DND-41 (cell line): ENCODE measurements around the gene NDUFS7.

ENCODE experiments used
- ATAC-seq: fragments of 200-7000 bp; cut with Tn5 transposase; 3 replicates; pipeline ENCODE4 v1.9.1; 2021; ENCODE audit warnings: low read depth; ENCODE audit not compliant: insufficient read depth
- DNase-seq: peaks from one replicate; pipeline ENCODE4 v3.0.0-alpha.2; 2020
- H2AFZ ChIP-seq: 2 replicates; pipeline ENCODE4 v1.6.0; 2012; ENCODE audit warnings: low read depth, low read length
- H3K27ac ChIP-seq: 2 replicates; pipeline ENCODE4 v1.5.1; 2012; ENCODE audit warnings: low read length, inconsistent platforms
- H3K27me3 ChIP-seq: fragments of 200-600 bp; sonication (generic); 2 replicates; pipeline ENCODE4 v1.6.0; 2012; ENCODE audit warnings: low read length, mild to moderate bottlenecking, inconsistent platforms; ENCODE audit not compliant: insufficient read depth, poor library complexity
- H3K36me3 ChIP-seq: 2 replicates; pipeline ENCODE4 v1.5.1; 2012; ENCODE audit warnings: low read length, inconsistent platforms; ENCODE audit not compliant: insufficient read depth
- H3K4me1 ChIP-seq: 2 replicates; pipeline ENCODE4 v1.5.1; 2012; ENCODE audit warnings: mild to moderate bottlenecking, low read length; ENCODE audit not compliant: insufficient read depth
- H3K4me2 ChIP-seq: 2 replicates; pipeline ENCODE4 v1.6.0; 2012; ENCODE audit warnings: mild to moderate bottlenecking, moderate library complexity, low read length, inconsistent platforms; ENCODE audit not compliant: insufficient read depth
- H3K4me3 ChIP-seq, 2 experiments: fragments of 200-600 bp in 1 of 2; shearing (Covaris generic) in 1 of 2; 2 replicates each; pipeline ENCODE4 v1.5.1; 2012 to 2016; ENCODE audit warnings: inconsistent platforms in 2 of 2, low read length in 2 of 2, mild to moderate bottlenecking in 2 of 2, low read depth in 1 of 2, moderate library complexity in 1 of 2
- H3K79me2 ChIP-seq: 2 replicates; pipeline ENCODE4 v1.6.0; 2012; ENCODE audit warnings: low read length, inconsistent platforms; ENCODE audit not compliant: insufficient read depth
- H3K9ac ChIP-seq: 2 replicates; pipeline ENCODE4 v1.6.0; 2012; ENCODE audit warnings: low read depth, mild to moderate bottlenecking, inconsistent platforms, low read length, moderate library complexity
- H3K9me3 ChIP-seq: 2 replicates; pipeline ENCODE4 v1.5.1; 2012; ENCODE audit warnings: low read length, moderate library complexity, mild to moderate bottlenecking, inconsistent platforms; ENCODE audit not compliant: insufficient read depth, severe bottlenecking
- H4K20me1 ChIP-seq: 2 replicates; pipeline ENCODE4 v1.6.0; 2012; ENCODE audit warnings: low read length; ENCODE audit not compliant: insufficient read depth
- CTCF ChIP-seq: IDR thresholded peaks from 2 replicates; pipeline ENCODE4 v1.5.1; 2012; ENCODE audit warnings: borderline replicate concordance, low read length, moderate library complexity, mild to moderate bottlenecking; ENCODE audit not compliant: poor library complexity, severe bottlenecking; ENCODE audit errors: extremely low read depth
- EZH2 ChIP-seq: IDR thresholded peaks from 3 replicates; pipeline ENCODE4 v1.6.1; 2012; ENCODE audit warnings: borderline replicate concordance, low read depth, mild to moderate bottlenecking, moderate library complexity, low read length, inconsistent platforms; ENCODE audit not compliant: severe bottlenecking

NDUFS7 gene

DNA sequence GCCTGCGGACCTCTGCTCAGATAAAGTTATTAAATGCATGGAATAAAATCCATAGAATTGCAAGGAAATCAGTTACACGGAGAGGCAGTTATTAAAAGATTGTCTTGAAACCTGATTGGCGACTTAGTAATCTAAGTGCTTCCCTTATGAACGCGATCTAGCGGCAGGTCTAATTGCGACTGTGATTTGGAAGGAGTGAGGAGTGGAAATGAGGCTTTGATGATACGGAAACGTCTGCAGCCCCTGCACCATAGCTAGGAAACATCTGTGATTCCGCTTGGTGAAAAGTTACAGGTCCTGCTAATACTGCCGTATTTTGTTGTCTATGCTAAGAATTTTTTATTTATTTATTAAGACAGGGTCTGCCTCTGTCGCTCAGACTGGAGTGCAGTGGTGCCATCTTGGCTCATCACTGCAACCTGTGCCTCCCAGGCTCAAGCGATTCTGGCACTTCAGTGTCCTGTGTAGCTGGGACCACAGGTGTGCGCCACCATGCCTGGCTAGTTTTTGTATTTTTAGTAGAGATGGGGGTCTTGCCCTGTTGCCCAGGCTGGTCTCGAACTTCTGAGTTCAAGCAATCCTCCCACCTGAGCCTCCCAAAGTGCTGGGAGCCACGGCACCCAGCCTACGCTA lies 887 bp downstream of the NDUFS7 start:
- Histone ChIP-seq H4K20me1 (peaks cover 13% of the 10 kb centered on the region), H3K4me2 (peak overlapping the region; percentile 79), H3K36me3 (peaks cover 31% of the 10 kb centered on the region), H3K27me3 (no peaks in the 10 kb centered on the region), H2AFZ (peak overlapping the region; percentile 90; the same call in 1 of the 2 replicates), H3K27ac (peak overlapping the region; percentile 96), H3K9me3 (no peaks in the 10 kb centered on the region), H3K9ac (peak overlapping the region; percentile 93), H3K79me2 (peaks cover 47% of the 10 kb centered on the region), H3K4me3 (peak overlapping the region; percentile 97 to 98), H3K4me1 (peaks cover 25% of the 10 kb centered on the region)
- no peak for DNase-seq
- no peak for ATAC-seq
- no peak for TF ChIP-seq EZH2
- TF ChIP-seq CTCF: no peak

- Histone ChIP-seq H3K27ac (no peak overlapping the region), H4K20me1 (peaks cover 13% of the 10 kb centered on the region), H3K27me3 (no peaks in the 10 kb centered on the region), H3K4me3 (no peak overlapping the region), H3K4me1 (peaks cover 25% of the 10 kb centered on the region), H3K9ac (peak overlapping the region; percentile 2; the same call in 1 of the 2 replicates), H3K79me2 (peaks cover 47% of the 10 kb centered on the region), H3K36me3 (peaks cover 40% of the 10 kb centered on the region), H3K4me2 (peak overlapping the region; percentile 79; the same call in 1 of the 2 replicates), H2AFZ (no peak overlapping the region), H3K9me3 (no peaks in the 10 kb centered on the region)
- DNase-seq (no peak), ATAC-seq (no peak)
- TF ChIP-seq EZH2 (no peak), CTCF (no peak)
These were observed 2.1 kb downstream of the NDUFS7 start for GRCh38 chr19:1385816-1386215.

DNA sequence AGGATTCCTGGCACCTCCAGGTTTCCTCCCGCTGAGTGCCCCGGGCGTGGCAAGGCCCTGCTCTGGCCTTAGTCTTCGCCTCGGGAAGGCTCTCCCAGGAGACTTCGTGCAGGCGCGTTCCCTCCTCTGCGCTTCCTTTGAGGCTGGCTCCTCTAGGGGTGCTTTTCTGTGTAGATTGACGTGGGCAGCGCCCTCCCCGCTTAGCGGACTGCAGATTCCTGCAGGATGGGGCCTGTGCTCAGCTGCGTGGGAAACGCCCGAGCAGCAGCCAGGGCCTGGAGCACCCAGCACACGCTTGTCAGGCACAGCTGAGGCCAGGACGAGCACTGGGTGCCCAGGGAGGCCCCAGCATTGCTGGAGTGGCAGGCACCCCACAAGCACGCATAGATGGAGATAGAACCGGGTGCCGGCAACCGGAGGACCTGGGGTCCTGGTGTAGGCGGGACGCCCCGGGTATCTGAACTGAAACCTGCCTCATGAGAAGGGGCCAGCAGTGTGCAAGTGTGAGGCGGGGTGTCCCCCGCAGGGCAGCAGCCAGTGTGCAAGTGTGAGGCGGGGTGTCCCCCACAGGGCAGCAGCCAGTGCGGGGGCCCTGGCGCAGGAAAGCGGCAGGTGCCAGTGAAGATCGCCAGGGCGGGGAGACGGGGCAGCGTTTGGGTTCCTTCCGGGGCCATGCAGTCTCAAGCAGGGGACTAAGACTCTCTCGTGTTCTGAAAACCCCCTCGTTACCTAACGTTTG lies 3.4 kb downstream of the NDUFS7 start:
- peaks cover 17% of the 10 kb centered on the region for H4K20me1 ChIP-seq
- H3K79me2 ChIP-seq: peaks cover 47% of the 10 kb centered on the region
- no peak for ATAC-seq

More for the DNA sequence above, 3.4 kb downstream of the NDUFS7 start:
- Histone ChIP-seq H3K4me3 (no peak overlapping the region), H3K36me3 (peaks cover 49% of the 10 kb centered on the region), H3K27ac (no peak overlapping the region), H3K27me3 (no peaks in the 10 kb centered on the region), H2AFZ (no peak overlapping the region), H3K9ac (peak overlapping the region; percentile 10; the same call in 1 of the 2 replicates), H3K9me3 (no peaks in the 10 kb centered on the region), H3K4me2 (no peak overlapping the region), H3K4me1 (peaks cover 25% of the 10 kb centered on the region)
- TF ChIP-seq EZH2: no peak
- no peak for TF ChIP-seq CTCF
- no peak for DNase-seq
